PC-9 (cell line): Measurements from ENCODE around the gene BUD13. TPM values are rescaled to one million over a fixed set of nuclear protein-coding genes. Genes with fewer than 3 reads are reported as not detected.
A peak's percentile ranks its signal among the peaks of the same experiment; 100 is the strongest.

Experiments
- BruUV-seq: library from RNA; stranded (reverse); fragments of 400-500 nt; replicated peaks from 2 replicates; lab custom pipeline; 2021; lab: Mats Ljungman, UMichigan
- CTCF ChIA-PET: fragments of 300-600 bp; sonication (Branson Sonifier 250); formaldehyde crosslinking; loops from one replicate; lab custom pipeline; 2022; ENCODE audit warnings: antibody characterized with exemption; lab: Charles Lee
- POLR2A ChIA-PET: fragments of 300-600 bp; sonication (Branson Sonifier 250); formaldehyde crosslinking; loops from one replicate; lab custom pipeline; 2022; ENCODE audit warnings: antibody characterized with exemption; ENCODE audit not compliant: unreplicated experiment; lab: Charles Lee
- DNase-seq, 2 experiments: peaks; one replicate each; pipeline versions ENCODE4 v3.0.0 to v3.0.0-alpha.2; 2015 to 2022; ENCODE audit warnings: mixed read lengths in 1 of 2
- H2AFZ ChIP-seq: fragments of 200-600 bp; sonication (generic); 2 replicates; pipeline ENCODE4 v1.8.1; 2017; ENCODE audit warnings: antibody characterized with exemption
- H3F3A ChIP-seq: fragments of 200-600 bp; sonication (generic); 2 replicates; pipeline ENCODE4 v1.8.1; 2017; ENCODE audit warnings: antibody characterized with exemption, mild to moderate bottlenecking, low read depth; ENCODE audit not compliant: insufficient read depth
- H3K27ac ChIP-seq: fragments of 200-600 bp; sonication (generic); 2 replicates; pipeline ENCODE4 v1.6.1; 2016; ENCODE audit warnings: mixed run types
- H3K27me3 ChIP-seq: fragments of 200-600 bp; sonication (generic); 2 replicates; pipeline ENCODE4 v1.6.1; 2016; ENCODE audit warnings: low read depth, mixed run types; ENCODE audit not compliant: insufficient read depth
- H3K36me3 ChIP-seq: fragments of 200-600 bp; sonication (generic); 2 replicates; pipeline ENCODE4 v1.6.1; 2016; ENCODE audit warnings: low read depth, mixed run types
- H3K4me1 ChIP-seq: fragments of 200-600 bp; sonication (generic); replicated peaks from 2 replicates; pipeline ENCODE4 v1.6.1; 2016; ENCODE audit warnings: mixed run types; ENCODE audit not compliant: insufficient read depth
- H3K4me2 ChIP-seq: fragments of 200-600 bp; sonication (generic); 2 replicates; pipeline ENCODE4 v1.6.1; 2017; ENCODE audit warnings: mixed run types
- H3K4me3 ChIP-seq: fragments of 200-600 bp; sonication (generic); 2 replicates; pipeline ENCODE4 v1.6.1; 2016; ENCODE audit warnings: mixed run types
- H3K79me2 ChIP-seq: fragments of 200-600 bp; sonication (generic); 2 replicates; pipeline ENCODE4 v1.6.1; 2017; ENCODE audit warnings: low read depth, mixed run types
- H3K9me2 ChIP-seq: fragments of 200-600 bp; sonication (generic); 2 replicates; pipeline ENCODE4 v1.8.1; 2017; ENCODE audit warnings: mild to moderate bottlenecking; ENCODE audit not compliant: insufficient read depth
- H3K9me3 ChIP-seq: fragments of 200-600 bp; sonication (generic); 2 replicates; pipeline ENCODE4 v1.8.1; 2016; ENCODE audit warnings: low read depth; ENCODE audit not compliant: insufficient read depth
- H4K20me1 ChIP-seq: fragments of 200-600 bp; sonication (generic); 2 replicates; pipeline ENCODE4 v1.8.1; 2017; ENCODE audit not compliant: insufficient read depth
- CTCF ChIP-seq: fragments of 200-600 bp; sonication (generic); conservative IDR thresholded peaks from 2 replicates; pipeline ENCODE4 v1.6.1; 2017; ENCODE audit warnings: mixed run types, antibody characterized with exemption, mild to moderate bottlenecking, moderate library complexity
- EZH2 ChIP-seq: fragments of 200-600 bp; sonication (generic); IDR thresholded peaks from 2 replicates; pipeline ENCODE4 v1.8.0; 2017; ENCODE audit warnings: antibody characterized with exemption, low read depth
- intact Hi-C: fragments of 100-400 bp; cut with micrococcal nuclease; formaldehyde crosslinking; loops from one replicate; pipeline ENCODE4 v1.10.0; 2022; ENCODE audit not compliant: unreplicated experiment
- total RNA-seq: library from RNA; stranded (reverse); gene quantifications from 2 replicates; pipeline ENCODE4 v1.2.3, GENCODE V29; 2021

BUD13 gene
- total RNA-seq, 1 experiment from 2014 or later = 16.4 TPM

GRCh38 chr11:116791813-116792143 is 19.0 kb upstream of the BUD13 start, which contains the start of gene APOA5:
Gene APOA5 (minus strand): TSS chr11:116791879. CDS start chr11:116791860, 19 bp downstream.
- Histone ChIP-seq H3K9me3 (no peaks in the 10 kb centered on the region), H3K4me2 (no peak within 1 kb of the TSS), H3F3A (peaks cover 5% of the 10 kb centered on the region), H3K4me3 (no peak within 1 kb of the TSS), H3K79me2 (peaks cover 10% of the 10 kb centered on the region), H2AFZ (no peak within 1 kb of the TSS), H3K27me3 (no peaks in the 10 kb centered on the region), H3K27ac (no peak within 1 kb of the TSS), H3K4me1 (peaks cover 17% of the 10 kb centered on the region), H3K36me3 (no peaks in the 10 kb centered on the region), H4K20me1 (no peaks in the 10 kb centered on the region), H3K9me2 (no peaks in the 10 kb centered on the region)
- no peak for DNase-seq
- ChIA-PET CTCF (interaction anchor here (1.0 to 2.0 kb wide), 4 partner anchors 22 to 314 kb away, joined by 3 to 16 read pairs (median 7); no protein-coding TSS in a partner anchor), POLR2A (no interaction called here)
- no peak for TF ChIP-seq CTCF
- no peak for TF ChIP-seq EZH2
- BruUV-seq = no TSS peak
- intact Hi-C loops = loop anchor here (1.0 to 2.0 kb wide), 2 partner anchors 307 to 315 kb away; partner anchors contain the start of gene SIK3

- Histone ChIP-seq H3K36me3 (0 out of 2 replicates have a peak, but pooled peaks cover 3% of the 10 kb centered on the region), H4K20me1 (no peaks in the 10 kb centered on the region), H3K9me3 (no peaks in the 10 kb centered on the region), H3K4me3 (no peak overlapping the region), H3K4me2 (no peak overlapping the region), H3K27ac (no peak overlapping the region), H3K9me2 (no peaks in the 10 kb centered on the region), H3F3A (peaks cover 5% of the 10 kb centered on the region), H3K79me2 (peaks cover 16% of the 10 kb centered on the region), H3K4me1 (peaks cover 20% of the 10 kb centered on the region), H3K27me3 (no peaks in the 10 kb centered on the region), H2AFZ (no peak overlapping the region)
- CTCF ChIA-PET = interaction anchor here (0.5 to 2.0 kb wide), 5 partner anchors 21 to 315 kb away, joined by 3 to 16 read pairs (median 6); no protein-coding TSS in a partner anchor
- no TSS peak for BruUV-seq
- POLR2A ChIA-PET = interaction anchor here (0.5 kb wide), 1 partner anchor 307 kb away, joined by 3 read pairs; the partner anchor contains the start of gene SIK3
- TF ChIP-seq EZH2 = no peak
- TF ChIP-seq CTCF = peak; percentile 87
- DNase-seq = peak; percentile 50 to 63
- intact Hi-C loops = loop anchor here (1.0 to 2.0 kb wide), 2 partner anchors 308 to 315 kb away; partner anchors contain the start of gene SIK3
These were observed 18.4 kb upstream of the BUD13 start for GRCh38 chr11:116791002-116791812.

GRCh38 chr11:116790167-116791001 is 17.6 kb upstream of the BUD13 start:
- Histone ChIP-seq H3F3A (peaks cover 5% of the 10 kb centered on the region), H3K79me2 (peaks cover 21% of the 10 kb centered on the region), H3K4me3 (no peak overlapping the region), H2AFZ (no peak overlapping the region), H3K27me3 (no peaks in the 10 kb centered on the region), H3K9me2 (no peaks in the 10 kb centered on the region), H3K36me3 (peaks cover 10% of the 10 kb centered on the region), H3K4me2 (no peak overlapping the region), H3K27ac (no peak overlapping the region), H3K9me3 (no peaks in the 10 kb centered on the region), H3K4me1 (peaks cover 20% of the 10 kb centered on the region), H4K20me1 (no peaks in the 10 kb centered on the region)
- DNase-seq = no peak
- POLR2A ChIA-PET = interaction anchor here (0.5 kb wide), 1 partner anchor 308 kb away, joined by 3 read pairs; the partner anchor contains the start of gene SIK3
- CTCF ChIA-PET = interaction anchor here (0.5 to 2.0 kb wide), 6 partner anchors 21 to 730 kb away, joined by 3 to 16 read pairs (median 6); no protein-coding TSS in a partner anchor
- no TSS peak for BruUV-seq
- TF ChIP-seq CTCF (no peak), EZH2 (no peak)
- intact Hi-C loops = loop anchor here (1.0 to 2.0 kb wide), 2 partner anchors 308 to 316 kb away; partner anchors contain the start of gene SIK3
